Measurements from ENCODE around the gene PAQR5. TPM values are rescaled to one million over a fixed set of nuclear protein-coding genes. Genes with fewer than 3 reads are reported as not detected.

PAQR5 gene
- total RNA-seq, 1 experiment from 2014 or later, result 34.0 TPM

DNA sequence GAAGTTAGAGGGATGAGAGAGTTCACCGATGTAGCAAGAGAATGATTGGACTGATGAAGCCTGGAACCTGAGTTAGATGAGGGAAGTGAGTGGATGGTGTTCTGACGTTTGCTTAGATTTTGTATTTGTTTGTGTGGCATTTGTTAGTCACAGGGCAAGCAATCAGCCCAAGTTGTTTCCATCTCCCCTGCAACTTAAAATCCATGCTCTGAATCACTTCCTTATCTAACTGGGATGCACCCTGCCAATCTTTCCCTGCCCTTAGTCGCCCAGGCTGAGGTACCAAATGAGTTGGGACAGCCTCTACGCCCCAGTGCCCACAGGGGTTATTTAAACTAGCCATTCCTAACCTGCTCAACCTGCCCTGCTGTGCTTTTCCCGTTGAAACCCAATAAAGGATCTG lies 12.6 kb downstream of the PAQR5 start:
- H3K4me1 ChIP-seq (ENCODE audit: control insufficient read depth in 1 of 2, insufficient read depth in 2 of 2, low read length in 2 of 2), result peaks cover 0 to 22% of the 10 kb centered on the region in 2 experiments; a peak in 3 of 4 replicates
- ChIA-PET POLR2A (no interaction called here), RAD21 (ENCODE audit: low non-redundant PET in 1 of 2, low total read pairs in 2 of 2, uncharacterized antibody in 2 of 2, unreplicated experiment in 2 of 2) (no interaction called here), CTCF (no interaction called here)
- H3K9me3 ChIP-seq (ENCODE audit: control insufficient read depth in 1 of 2, insufficient read depth in 1 of 2, low read depth in 1 of 2, low read length in 2 of 2), result no peaks in the 10 kb centered on the region
- no peaks in the 10 kb centered on the region for H3K9me2 ChIP-seq (ENCODE audit: insufficient read depth)
- H3K36me3 ChIP-seq (ENCODE audit: control insufficient read depth in 1 of 2, insufficient read depth in 2 of 2, low read length in 2 of 2), result peaks cover 0 to 6% of the 10 kb centered on the region in 2 experiments; a peak in 1 of 4 replicates
- TF ChIP-seq ZNF274 (IDR thresholded peaks at IDR 0.05; ENCODE audit: low read depth, low read length) (no peak), JUND (IDR thresholded peaks at IDR 0.05) (no peak), TCF7L2 (IDR thresholded peaks at IDR 0.05; ENCODE audit: borderline replicate concordance, extremely low read depth, insufficient read depth, insufficient read length) (no peak), SP1 (IDR thresholded peaks at IDR 0.05; ENCODE audit: low read depth) (no peak), EZH2phosphoT487 (IDR thresholded peaks at IDR 0.05; ENCODE audit: borderline replicate concordance) (no peak), POLR2A (IDR thresholded peaks at IDR 0.05; ENCODE audit: borderline replicate concordance, extremely low read depth, insufficient read depth, insufficient read length) (no peak), FOSL1 (IDR thresholded peaks at IDR 0.05; ENCODE audit: low read depth) (no peak), ELF1 (IDR thresholded peaks at IDR 0.05; ENCODE audit: borderline replicate concordance, low read depth) (no peak), CEBPB (IDR thresholded peaks at IDR 0.05; ENCODE audit: low read depth) (no peak), CBX3 (IDR thresholded peaks at IDR 0.05; ENCODE audit: low read depth) (no peak), POLR2AphosphoS5 (IDR thresholded peaks at IDR 0.05; ENCODE audit: low read depth, low read length) (no peak), SRF (IDR thresholded peaks at IDR 0.05; ENCODE audit: low read depth) (no peak), YY1 (IDR thresholded peaks at IDR 0.05; ENCODE audit: extremely low read depth, insufficient replicate concordance, low read depth, low read length) (no peak), ZFX (IDR thresholded peaks at IDR 0.05) (no peak), RAD21 (IDR thresholded peaks at IDR 0.05; ENCODE audit: low read depth) (no peak)
- TF ChIP-seq, protein P1, sequence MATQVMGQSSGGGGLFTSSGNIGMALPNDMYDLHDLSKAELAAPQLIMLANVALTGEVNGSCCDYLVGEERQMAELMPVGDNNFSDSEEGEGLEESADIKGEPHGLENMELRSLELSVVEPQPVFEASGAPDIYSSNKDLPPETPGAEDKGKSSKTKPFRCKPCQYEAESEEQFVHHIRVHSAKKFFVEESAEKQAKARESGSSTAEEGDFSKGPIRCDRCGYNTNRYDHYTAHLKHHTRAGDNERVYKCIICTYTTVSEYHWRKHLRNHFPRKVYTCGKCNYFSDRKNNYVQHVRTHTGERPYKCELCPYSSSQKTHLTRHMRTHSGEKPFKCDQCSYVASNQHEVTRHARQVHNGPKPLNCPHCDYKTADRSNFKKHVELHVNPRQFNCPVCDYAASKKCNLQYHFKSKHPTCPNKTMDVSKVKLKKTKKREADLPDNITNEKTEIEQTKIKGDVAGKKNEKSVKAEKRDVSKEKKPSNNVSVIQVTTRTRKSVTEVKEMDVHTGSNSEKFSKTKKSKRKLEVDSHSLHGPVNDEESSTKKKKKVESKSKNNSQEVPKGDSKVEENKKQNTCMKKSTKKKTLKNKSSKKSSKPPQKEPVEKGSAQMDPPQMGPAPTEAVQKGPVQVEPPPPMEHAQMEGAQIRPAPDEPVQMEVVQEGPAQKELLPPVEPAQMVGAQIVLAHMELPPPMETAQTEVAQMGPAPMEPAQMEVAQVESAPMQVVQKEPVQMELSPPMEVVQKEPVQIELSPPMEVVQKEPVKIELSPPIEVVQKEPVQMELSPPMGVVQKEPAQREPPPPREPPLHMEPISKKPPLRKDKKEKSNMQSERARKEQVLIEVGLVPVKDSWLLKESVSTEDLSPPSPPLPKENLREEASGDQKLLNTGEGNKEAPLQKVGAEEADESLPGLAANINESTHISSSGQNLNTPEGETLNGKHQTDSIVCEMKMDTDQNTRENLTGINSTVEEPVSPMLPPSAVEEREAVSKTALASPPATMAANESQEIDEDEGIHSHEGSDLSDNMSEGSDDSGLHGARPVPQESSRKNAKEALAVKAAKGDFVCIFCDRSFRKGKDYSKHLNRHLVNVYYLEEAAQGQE (IDR thresholded peaks at IDR 0.05; ENCODE audit: low read depth), result no peak
- TF ChIP-seq, protein P2, sequence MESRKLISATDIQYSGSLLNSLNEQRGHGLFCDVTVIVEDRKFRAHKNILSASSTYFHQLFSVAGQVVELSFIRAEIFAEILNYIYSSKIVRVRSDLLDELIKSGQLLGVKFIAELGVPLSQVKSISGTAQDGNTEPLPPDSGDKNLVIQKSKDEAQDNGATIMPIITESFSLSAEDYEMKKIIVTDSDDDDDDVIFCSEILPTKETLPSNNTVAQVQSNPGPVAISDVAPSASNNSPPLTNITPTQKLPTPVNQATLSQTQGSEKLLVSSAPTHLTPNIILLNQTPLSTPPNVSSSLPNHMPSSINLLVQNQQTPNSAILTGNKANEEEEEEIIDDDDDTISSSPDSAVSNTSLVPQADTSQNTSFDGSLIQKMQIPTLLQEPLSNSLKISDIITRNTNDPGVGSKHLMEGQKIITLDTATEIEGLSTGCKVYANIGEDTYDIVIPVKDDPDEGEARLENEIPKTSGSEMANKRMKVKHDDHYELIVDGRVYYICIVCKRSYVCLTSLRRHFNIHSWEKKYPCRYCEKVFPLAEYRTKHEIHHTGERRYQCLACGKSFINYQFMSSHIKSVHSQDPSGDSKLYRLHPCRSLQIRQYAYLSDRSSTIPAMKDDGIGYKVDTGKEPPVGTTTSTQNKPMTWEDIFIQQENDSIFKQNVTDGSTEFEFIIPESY (IDR thresholded peaks at IDR 0.05; ENCODE audit: extremely low read depth, insufficient replicate concordance, low read length), result no peak
- TF ChIP-seq, protein P3, sequence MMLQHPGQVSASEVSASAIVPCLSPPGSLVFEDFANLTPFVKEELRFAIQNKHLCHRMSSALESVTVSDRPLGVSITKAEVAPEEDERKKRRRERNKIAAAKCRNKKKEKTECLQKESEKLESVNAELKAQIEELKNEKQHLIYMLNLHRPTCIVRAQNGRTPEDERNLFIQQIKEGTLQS (IDR thresholded peaks at IDR 0.05), result no peak
- TF ChIP-seq, protein P4, sequence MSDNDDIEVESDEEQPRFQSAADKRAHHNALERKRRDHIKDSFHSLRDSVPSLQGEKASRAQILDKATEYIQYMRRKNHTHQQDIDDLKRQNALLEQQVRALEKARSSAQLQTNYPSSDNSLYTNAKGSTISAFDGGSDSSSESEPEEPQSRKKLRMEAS (IDR thresholded peaks at IDR 0.05), result no peak
- TF ChIP-seq, protein P5, sequence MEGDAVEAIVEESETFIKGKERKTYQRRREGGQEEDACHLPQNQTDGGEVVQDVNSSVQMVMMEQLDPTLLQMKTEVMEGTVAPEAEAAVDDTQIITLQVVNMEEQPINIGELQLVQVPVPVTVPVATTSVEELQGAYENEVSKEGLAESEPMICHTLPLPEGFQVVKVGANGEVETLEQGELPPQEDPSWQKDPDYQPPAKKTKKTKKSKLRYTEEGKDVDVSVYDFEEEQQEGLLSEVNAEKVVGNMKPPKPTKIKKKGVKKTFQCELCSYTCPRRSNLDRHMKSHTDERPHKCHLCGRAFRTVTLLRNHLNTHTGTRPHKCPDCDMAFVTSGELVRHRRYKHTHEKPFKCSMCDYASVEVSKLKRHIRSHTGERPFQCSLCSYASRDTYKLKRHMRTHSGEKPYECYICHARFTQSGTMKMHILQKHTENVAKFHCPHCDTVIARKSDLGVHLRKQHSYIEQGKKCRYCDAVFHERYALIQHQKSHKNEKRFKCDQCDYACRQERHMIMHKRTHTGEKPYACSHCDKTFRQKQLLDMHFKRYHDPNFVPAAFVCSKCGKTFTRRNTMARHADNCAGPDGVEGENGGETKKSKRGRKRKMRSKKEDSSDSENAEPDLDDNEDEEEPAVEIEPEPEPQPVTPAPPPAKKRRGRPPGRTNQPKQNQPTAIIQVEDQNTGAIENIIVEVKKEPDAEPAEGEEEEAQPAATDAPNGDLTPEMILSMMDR (IDR thresholded peaks at IDR 0.05 in 2 of 3, conservative IDR thresholded peaks at IDR 0.05 in 1 of 3; ENCODE audit: borderline replicate concordance in 1 of 3, insufficient read depth in 1 of 3, low read depth in 2 of 3, low read length in 2 of 3), result no peak
- H3K27me3 ChIP-seq (ENCODE audit: insufficient read depth, low read length), result no peaks in the 10 kb centered on the region
- no peaks in the 10 kb centered on the region for H4K20me1 ChIP-seq (ENCODE audit: insufficient read depth)
- H3K4me2 ChIP-seq (ENCODE audit: low read length), result no peak overlapping the region
- intact Hi-C loops (cut with micrococcal nuclease), result no loop called here
- no peak overlapping the region for H3K9ac ChIP-seq (ENCODE audit: low read length)
- no peak overlapping the region for H3K27ac ChIP-seq (ENCODE audit: low read depth, low read length)
- DNase-seq (ENCODE audit: low read depth, low spot score) (no peak), ATAC-seq (no peak)
- no peak overlapping the region for H3K4me3 ChIP-seq (replicated peaks in 1 of 2; ENCODE audit: low read depth in 1 of 2, low read length in 2 of 2)
- H2AFZ ChIP-seq (ENCODE audit: low read depth, low read length, poor library complexity, severe bottlenecking), result no peak overlapping the region
- no TSS peak for BruUV-seq (replicated peaks)
- H3K79me2 ChIP-seq (ENCODE audit: insufficient read depth, low read length), result peaks cover 38% of the 10 kb centered on the region

Measured in HCT116 (cell line).